ENCODE data around the gene RIPOR3.
"Not testable (repeated sequence)": the region's sequence is repeated elsewhere in the genome, so short reads cannot be mapped to it uniquely, and the experiment has no call there.

The RIPOR3 gene

GRCh38 chr20:50601511-50602431 lies 89.6 kb downstream of the RIPOR3 start:
- no peak for DNase-seq

GRCh38 chr20:50600281-50600895 lies 91.0 kb downstream of the RIPOR3 start:
- no peak for DNase-seq

- DNase-seq: not testable (repeated sequence)
These were observed 92.6 kb downstream of the RIPOR3 start for GRCh38 chr20:50598768-50599167.

GRCh38 chr20:50598074-50598473 lies 93.3 kb downstream of the RIPOR3 start:
- DNase-seq: no peak

- DNase-seq: no peak
These were observed 93.9 kb downstream of the RIPOR3 start for GRCh38 chr20:50597406-50597969.

- DNase-seq: no peak
These were observed 94.7 kb downstream of the RIPOR3 start for GRCh38 chr20:50596694-50597021.

- no peak for DNase-seq
These were observed 95.2 kb downstream of the RIPOR3 start for GRCh38 chr20:50595988-50596693.

- DNase-seq: no peak
These were observed 95.9 kb downstream of the RIPOR3 start for GRCh38 chr20:50595433-50595895.

- no peak for DNase-seq
These were observed 96.5 kb downstream of the RIPOR3 start for GRCh38 chr20:50594591-50595432.

GRCh38 chr20:50594231-50594590 lies 97.1 kb downstream of the RIPOR3 start:
- DNase-seq: no peak

- DNase-seq: no peak
These were observed 98.4 kb downstream of the RIPOR3 start for GRCh38 chr20:50593005-50593335.

- no peak for DNase-seq
These were observed 98.9 kb downstream of the RIPOR3 start for GRCh38 chr20:50592282-50593004.

GRCh38 chr20:50591233-50591852 lies 100.0 kb downstream of the RIPOR3 start:
- no peak for DNase-seq

GRCh38 chr20:50590348-50590664 lies 101.0 kb downstream of the RIPOR3 start:
- DNase-seq: no peak

GRCh38 chr20:50589548-50590347 lies 101.6 kb downstream of the RIPOR3 start:
- no peak for DNase-seq

GRCh38 chr20:50588034-50588736 lies 103.2 kb downstream of the RIPOR3 start:
- peak; percentile 61 for DNase-seq

GRCh38 chr20:50587291-50587961 lies 103.9 kb downstream of the RIPOR3 start:
- DNase-seq: no peak

GRCh38 chr20:50586531-50587232 lies 104.7 kb downstream of the RIPOR3 start:
- DNase-seq: no peak

- no peak for DNase-seq
These were observed 105.7 kb downstream of the RIPOR3 start for GRCh38 chr20:50585678-50586077.
